GM20000 (cell line): Measurements from ENCODE around the gene DACH1.

ENCODE experiments used
- DNase-seq: peaks from one replicate; pipeline ENCODE4 v3.0.0; 2012; ENCODE audit warnings: low spot score
- CTCF ChIP-seq: IDR thresholded peaks from 2 replicates; pipeline ENCODE4 v1.5.1; 2012; ENCODE audit warnings: mild to moderate bottlenecking, control low read depth; ENCODE audit errors: extremely low read depth, missing control alignments

The DACH1 gene

GRCh38 chr13:71625694-71626093, 241.3 kb downstream of the DACH1 start:
- DNase-seq, result no peak
- TF ChIP-seq CTCF, result no peak

- DNase-seq, result no peak
- TF ChIP-seq CTCF, result no peak
Observed at GRCh38 chr13:71624653-71625600, 242.1 kb downstream of the DACH1 start.

- DNase-seq, result no peak
- no peak for TF ChIP-seq CTCF
Observed at GRCh38 chr13:71621174-71622124, 245.6 kb downstream of the DACH1 start.

- DNase-seq, result no peak
- no peak for TF ChIP-seq CTCF
Observed at GRCh38 chr13:71619096-71619495, 247.9 kb downstream of the DACH1 start.

GRCh38 chr13:71618159-71618558, 248.8 kb downstream of the DACH1 start:
- TF ChIP-seq CTCF, result no peak
- no peak for DNase-seq

GRCh38 chr13:71617265-71617664, 249.7 kb downstream of the DACH1 start:
- no peak for TF ChIP-seq CTCF
- DNase-seq, result no peak
